Mesothelial cell of epicardium (in vitro differentiated cells): ENCODE results near the gene PROSER2. TPM values are rescaled to one million over a fixed set of nuclear protein-coding genes. Genes with fewer than 3 reads are reported as not detected.
"Not testable (repeated sequence)": the region's sequence is repeated elsewhere in the genome, so short reads cannot be mapped to it uniquely, and the experiment has no call there.

Experiments
- DNase-seq, 2 experiments: peaks; one replicate each; pipeline ENCODE4 v3.0.0; 2021; ENCODE audit warnings: low spot score in 2 of 2; ENCODE audit not compliant: unreplicated experiment in 2 of 2
- H3K27ac Mint-ChIP-seq: 2 replicates; pipeline ENCODE4 v1.8.0; 2021; ENCODE audit warnings: mixed read lengths
- H3K27me3 Mint-ChIP-seq: 2 replicates; pipeline ENCODE4 v1.8.0; 2021; ENCODE audit warnings: low read depth, mixed read lengths
- H3K36me3 Mint-ChIP-seq: 2 replicates; pipeline ENCODE4 v1.8.0; 2021; ENCODE audit warnings: mixed read lengths
- H3K4me1 Mint-ChIP-seq: 2 replicates; pipeline ENCODE4 v1.8.0; 2021; ENCODE audit warnings: mixed read lengths
- H3K4me3 Mint-ChIP-seq: 2 replicates; pipeline ENCODE4 v1.8.0; 2021; ENCODE audit warnings: mild to moderate bottlenecking, moderate library complexity, mixed read lengths
- H3K9me3 Mint-ChIP-seq: 2 replicates; pipeline ENCODE4 v1.8.0; 2021; ENCODE audit warnings: mixed read lengths
- total RNA-seq: library from RNA; stranded (reverse); gene quantifications from 3 replicates; pipeline ENCODE4 v1.2.1, GENCODE V29; 2021
- TF ChIP-seq, protein P1 (sequence below): fragments of 200-600 bp; sonication (generic); IDR thresholded peaks from one replicate; pipeline ENCODE4 v1.5.0; 2021; ENCODE audit warnings: antibody characterized with exemption; ENCODE audit not compliant: unreplicated experiment

PROSER2 gene
- total RNA-seq, 1 donor from 2014 or later = 17.8 TPM

GRCh38 chr10:11845113-11845512 lies 22.0 kb downstream of the PROSER2 start:
- TF ChIP-seq, protein P1, sequence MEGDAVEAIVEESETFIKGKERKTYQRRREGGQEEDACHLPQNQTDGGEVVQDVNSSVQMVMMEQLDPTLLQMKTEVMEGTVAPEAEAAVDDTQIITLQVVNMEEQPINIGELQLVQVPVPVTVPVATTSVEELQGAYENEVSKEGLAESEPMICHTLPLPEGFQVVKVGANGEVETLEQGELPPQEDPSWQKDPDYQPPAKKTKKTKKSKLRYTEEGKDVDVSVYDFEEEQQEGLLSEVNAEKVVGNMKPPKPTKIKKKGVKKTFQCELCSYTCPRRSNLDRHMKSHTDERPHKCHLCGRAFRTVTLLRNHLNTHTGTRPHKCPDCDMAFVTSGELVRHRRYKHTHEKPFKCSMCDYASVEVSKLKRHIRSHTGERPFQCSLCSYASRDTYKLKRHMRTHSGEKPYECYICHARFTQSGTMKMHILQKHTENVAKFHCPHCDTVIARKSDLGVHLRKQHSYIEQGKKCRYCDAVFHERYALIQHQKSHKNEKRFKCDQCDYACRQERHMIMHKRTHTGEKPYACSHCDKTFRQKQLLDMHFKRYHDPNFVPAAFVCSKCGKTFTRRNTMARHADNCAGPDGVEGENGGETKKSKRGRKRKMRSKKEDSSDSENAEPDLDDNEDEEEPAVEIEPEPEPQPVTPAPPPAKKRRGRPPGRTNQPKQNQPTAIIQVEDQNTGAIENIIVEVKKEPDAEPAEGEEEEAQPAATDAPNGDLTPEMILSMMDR = no peak
- peaks cover 10% of the 10 kb centered on the region for H3K4me1 Mint-ChIP-seq
- no peaks in the 10 kb centered on the region for H3K27me3 Mint-ChIP-seq
- H3K27ac Mint-ChIP-seq = peak overlapping the region; percentile 11
- no peak overlapping the region for H3K4me3 Mint-ChIP-seq
- H3K36me3 Mint-ChIP-seq = peaks cover 18% of the 10 kb centered on the region
- DNase-seq = no peak
- no peaks in the 10 kb centered on the region for H3K9me3 Mint-ChIP-seq

- TF ChIP-seq, protein P1 = no peak
- Mint-ChIP-seq H3K36me3 (peaks cover 21% of the 10 kb centered on the region), H3K4me1 (peaks cover 10% of the 10 kb centered on the region), H3K27ac (no peak overlapping the region), H3K27me3 (no peaks in the 10 kb centered on the region), H3K9me3 (no peaks in the 10 kb centered on the region), H3K4me3 (no peak overlapping the region)
- no peak for DNase-seq
These were observed 23.4 kb downstream of the PROSER2 start for GRCh38 chr10:11846542-11846941.

DNA sequence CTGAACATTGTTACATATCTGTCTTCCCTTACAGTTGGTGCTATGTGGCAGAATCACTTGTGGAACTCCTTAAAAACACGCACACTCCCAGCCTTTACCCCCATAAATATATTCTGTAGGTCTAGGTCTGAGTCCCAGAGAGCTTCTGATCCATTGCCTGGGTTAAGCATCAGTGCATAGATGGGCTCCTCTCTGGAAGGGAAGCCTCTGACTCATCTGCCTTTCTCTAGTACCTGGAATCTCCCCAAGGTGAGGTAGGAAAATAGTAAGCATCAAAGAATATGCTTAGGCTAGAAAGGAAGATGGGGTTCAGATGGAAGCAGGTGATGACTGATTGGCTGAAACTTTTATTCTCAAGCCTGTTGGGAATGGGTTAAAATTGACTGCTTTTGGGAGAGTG lies 26.1 kb downstream of the PROSER2 start:
- TF ChIP-seq, protein P1 = no peak
- Mint-ChIP-seq H3K4me3 (no peak overlapping the region), H3K9me3 (no peaks in the 10 kb centered on the region), H3K27ac (no peak overlapping the region), H3K36me3 (peaks cover 31% of the 10 kb centered on the region), H3K4me1 (peaks cover 8% of the 10 kb centered on the region), H3K27me3 (no peaks in the 10 kb centered on the region)
- DNase-seq = no peak

- H3K27me3 Mint-ChIP-seq = no peaks in the 10 kb centered on the region
- no peak for DNase-seq
- no peak overlapping the region for H3K4me3 Mint-ChIP-seq
- no peak overlapping the region for H3K27ac Mint-ChIP-seq
- H3K9me3 Mint-ChIP-seq = no peaks in the 10 kb centered on the region
- TF ChIP-seq, protein P1 = no peak
- H3K36me3 Mint-ChIP-seq = peaks cover 33% of the 10 kb centered on the region
- peaks cover 8% of the 10 kb centered on the region for H3K4me1 Mint-ChIP-seq
These were observed 26.8 kb downstream of the PROSER2 start for GRCh38 chr10:11849911-11850310.

GRCh38 chr10:11851910-11852309 lies 28.8 kb downstream of the PROSER2 start:
- no peak overlapping the region for H3K4me3 Mint-ChIP-seq
- H3K27ac Mint-ChIP-seq = no peak overlapping the region
- no peaks in the 10 kb centered on the region for H3K9me3 Mint-ChIP-seq
- no peak for DNase-seq
- H3K36me3 Mint-ChIP-seq = peaks cover 36% of the 10 kb centered on the region
- peaks cover 5% of the 10 kb centered on the region for H3K4me1 Mint-ChIP-seq
- TF ChIP-seq, protein P1 = no peak
- H3K27me3 Mint-ChIP-seq = no peaks in the 10 kb centered on the region

GRCh38 chr10:11852637-11853036 lies 29.5 kb downstream of the PROSER2 start:
- not testable (repeated sequence) for DNase-seq, H3K27me3 Mint-ChIP-seq, H3K4me1 Mint-ChIP-seq, H3K9me3 Mint-ChIP-seq, H3K4me3 Mint-ChIP-seq, H3K27ac Mint-ChIP-seq
- peaks cover 34% of the 10 kb centered on the region for H3K36me3 Mint-ChIP-seq
